HK-2 (cell line): Measurements from ENCODE around the gene ARMH4.
A peak's percentile ranks its signal among the peaks of the same experiment; 100 is the strongest.

Experiments
- DNase-seq: peaks from one replicate; pipeline ENCODE4 v3.0.0-alpha.2; 2018; ENCODE audit not compliant: unreplicated experiment

The ARMH4 gene

GRCh38 chr14:58100735-58101368 is 51.2 kb downstream of the ARMH4 start:
- DNase-seq: no peak

- no peak for DNase-seq
These were observed 52.3 kb downstream of the ARMH4 start for GRCh38 chr14:58099682-58100081.

- no peak for DNase-seq
These were observed 53.5 kb downstream of the ARMH4 start for GRCh38 chr14:58098507-58098906.

GRCh38 chr14:58096731-58097130 is 55.3 kb downstream of the ARMH4 start:
- DNase-seq: no peak

GRCh38 chr14:58091883-58092630 is 60.0 kb downstream of the ARMH4 start:
- DNase-seq: no peak

GRCh38 chr14:58089612-58090011 is 62.4 kb downstream of the ARMH4 start:
- no peak for DNase-seq

GRCh38 chr14:58088961-58089360 is 63.1 kb downstream of the ARMH4 start:
- DNase-seq: no peak

GRCh38 chr14:58085877-58086276 is 66.1 kb downstream of the ARMH4 start:
- DNase-seq: no peak

- peak; percentile 52 for DNase-seq
These were observed 69.4 kb downstream of the ARMH4 start for GRCh38 chr14:58082491-58083098.

GRCh38 chr14:58082011-58082410 is 70.0 kb downstream of the ARMH4 start:
- DNase-seq: peak; percentile 17

GRCh38 chr14:58078471-58078870 is 73.5 kb downstream of the ARMH4 start:
- DNase-seq: no peak

GRCh38 chr14:58078068-58078467 is 73.9 kb downstream of the ARMH4 start:
- DNase-seq: peak; percentile 58

GRCh38 chr14:58077621-58078020 is 74.4 kb downstream of the ARMH4 start:
- no peak for DNase-seq

- no peak for DNase-seq
These were observed 78.5 kb downstream of the ARMH4 start for GRCh38 chr14:58073516-58073915.

GRCh38 chr14:58072288-58073071 is 79.5 kb downstream of the ARMH4 start:
- DNase-seq: peak; percentile 42

GRCh38 chr14:58071341-58071740 is 80.7 kb downstream of the ARMH4 start:
- DNase-seq: no peak

GRCh38 chr14:58068306-58068705 is 83.7 kb downstream of the ARMH4 start:
- no peak for DNase-seq

GRCh38 chr14:58066115-58066514 is 85.9 kb downstream of the ARMH4 start:
- DNase-seq: no peak

GRCh38 chr14:58061581-58061980 is 90.4 kb downstream of the ARMH4 start:
- no peak for DNase-seq

- no peak for DNase-seq
These were observed 91.1 kb downstream of the ARMH4 start for GRCh38 chr14:58060898-58061297.

GRCh38 chr14:58060077-58060476 is 91.9 kb downstream of the ARMH4 start:
- DNase-seq: no peak

- no peak for DNase-seq
These were observed 92.9 kb downstream of the ARMH4 start for GRCh38 chr14:58059126-58059525.
